Esophagus muscularis mucosa (tissue), 4 donors: ENCODE results near the gene CDC42EP1. TPM values are rescaled to one million over a fixed set of nuclear protein-coding genes. Genes with fewer than 3 reads are reported as not detected.
"Not testable (repeated sequence)": the region's sequence is repeated elsewhere in the genome, so short reads cannot be mapped to it uniquely, and the experiment has no call there.

Source experiments
- DNase-seq: peaks from one replicate; pipeline ENCODE4 v3.0.0-alpha.2; 2017; ENCODE audit errors: extremely low spot score
- H3K27ac ChIP-seq, 4 donors: fragments of 200-600 bp; sonication (generic); replicated peaks in 1 of 4; 1 replicate in 3 of 4; 2 replicates in 1 of 4; pipeline ENCODE4 v1.5.1; 2016 to 2019; ENCODE audit warnings: mild to moderate bottlenecking in 1 of 4
- H3K27me3 ChIP-seq, 4 donors: fragments of 200-600 bp; sonication (generic); one replicate each; pipeline versions ENCODE4 v1.5.1 to v1.6.0; 2016 to 2019
- H3K36me3 ChIP-seq, 4 donors: fragments of 200-600 bp; sonication (generic); one replicate each; pipeline ENCODE4 v1.5.1; 2016 to 2019
- H3K4me1 ChIP-seq, 4 donors: fragments of 200-600 bp; sonication (generic); one replicate each; pipeline ENCODE4 v1.5.1; 2016 to 2019
- H3K4me3 ChIP-seq, 4 donors: fragments of 200-600 bp; sonication (generic); 1 replicate in 2 of 4; 2 replicates in 2 of 4; pipeline ENCODE4 v1.5.1; 2016 to 2019; ENCODE audit warnings: mild to moderate bottlenecking in 4 of 4, moderate library complexity in 1 of 4
- H3K9me3 ChIP-seq, 4 donors: fragments of 200-600 bp; sonication (generic); 1 replicate in 3 of 4; 2 replicates in 1 of 4; pipeline ENCODE4 v1.5.1; 2016 to 2019
- EP300 ChIP-seq: sonication (generic); formaldehyde crosslinking; IDR thresholded peaks from one replicate; pipeline ENCODE4 v1.6.1; 2017; ENCODE audit warnings: antibody characterized with exemption
- POLR2A ChIP-seq: fragments of 450-650 bp; IDR thresholded peaks from one replicate; pipeline ENCODE4 v1.6.1; 2017; ENCODE audit warnings: antibody characterized with exemption, moderate library complexity, mild to moderate bottlenecking, low read depth
- POLR2AphosphoS5 ChIP-seq, 2 donors: sonication (generic); formaldehyde crosslinking; IDR thresholded peaks; one replicate each; pipeline ENCODE4 v1.6.1; 2017; ENCODE audit warnings: antibody characterized with exemption in 2 of 2
- WGBS: methylation state at CpG from one replicate; pipeline ENCODE4 v1.1.5; 2018; 5-methylcytosine and 5-hydroxymethylcytosine counted together
- intact Hi-C: fragments of 100-400 bp; cut with DNase I; formaldehyde crosslinking; loops from one replicate; pipeline ENCODE4 v1.15.1; 2023
- total RNA-seq, 4 donors: library from RNA; depleted of rRNA; stranded (reverse); fragments of >200 nt; gene quantifications; one replicate each; pipeline versions ENCODE4 v1.1.0 to v1.2.1, GENCODE V29; 2016
- TF ChIP-seq, protein P1 (sequence below), 3 experiments: fragments of 200-600 bp in 2 of 3; fragments of 450-650 bp in 1 of 3; sonication (generic) in 2 of 3; IDR thresholded peaks; one replicate each; pipeline ENCODE4 v1.5.1; 2017 to 2019; ENCODE audit warnings: antibody characterized with exemption in 3 of 3, mild to moderate bottlenecking in 2 of 3, moderate library complexity in 1 of 3

CDC42EP1 gene
- total RNA-seq, 4 donors from 2014 or later, result 19.9 to 38.1 (median 36.7) TPM

DNA sequence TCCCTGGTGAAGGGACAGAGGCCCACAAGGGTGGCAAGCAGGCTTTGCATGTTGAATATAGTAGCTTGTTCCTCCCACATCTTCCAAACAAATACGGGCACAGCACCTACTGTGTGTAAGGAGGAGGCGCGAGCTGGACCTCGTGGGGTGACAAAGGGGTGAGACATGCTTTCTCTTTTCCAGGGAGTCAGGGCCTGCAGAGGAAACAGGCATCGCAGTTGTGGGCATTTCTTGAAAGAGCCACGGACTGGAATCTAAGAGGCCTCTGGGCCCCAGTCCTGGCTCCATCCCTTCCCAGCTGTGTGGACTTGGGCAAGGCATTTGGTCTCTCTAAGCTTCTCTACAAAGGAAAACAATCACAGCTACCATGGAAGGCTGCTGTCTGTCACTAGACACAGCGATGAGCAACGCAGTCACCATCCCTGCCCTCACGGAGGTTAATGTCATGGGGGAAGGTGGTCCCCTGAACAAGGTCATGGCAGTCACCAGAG, 13.0 kb upstream of the CDC42EP1 start:
- peaks cover 54 to 65% (median 63%) of the 10 kb centered on the region in 4 donors for H3K4me1 ChIP-seq
- 63% methylated on average over 5 of the region's 9 CpGs for WGBS
- H3K27me3 ChIP-seq, result peaks cover 0 to 20% (median 0%) of the 10 kb centered on the region in 4 donors
- peak overlapping the region; percentile 81 to 90 (median 84) for H3K27ac ChIP-seq
- no peak overlapping the region for H3K4me3 ChIP-seq
- no peak for DNase-seq
- H3K9me3 ChIP-seq, result no peaks in the 10 kb centered on the region
- no peak for TF ChIP-seq POLR2AphosphoS5 (IDR thresholded peaks at IDR 0.05)
- TF ChIP-seq, protein P1, sequence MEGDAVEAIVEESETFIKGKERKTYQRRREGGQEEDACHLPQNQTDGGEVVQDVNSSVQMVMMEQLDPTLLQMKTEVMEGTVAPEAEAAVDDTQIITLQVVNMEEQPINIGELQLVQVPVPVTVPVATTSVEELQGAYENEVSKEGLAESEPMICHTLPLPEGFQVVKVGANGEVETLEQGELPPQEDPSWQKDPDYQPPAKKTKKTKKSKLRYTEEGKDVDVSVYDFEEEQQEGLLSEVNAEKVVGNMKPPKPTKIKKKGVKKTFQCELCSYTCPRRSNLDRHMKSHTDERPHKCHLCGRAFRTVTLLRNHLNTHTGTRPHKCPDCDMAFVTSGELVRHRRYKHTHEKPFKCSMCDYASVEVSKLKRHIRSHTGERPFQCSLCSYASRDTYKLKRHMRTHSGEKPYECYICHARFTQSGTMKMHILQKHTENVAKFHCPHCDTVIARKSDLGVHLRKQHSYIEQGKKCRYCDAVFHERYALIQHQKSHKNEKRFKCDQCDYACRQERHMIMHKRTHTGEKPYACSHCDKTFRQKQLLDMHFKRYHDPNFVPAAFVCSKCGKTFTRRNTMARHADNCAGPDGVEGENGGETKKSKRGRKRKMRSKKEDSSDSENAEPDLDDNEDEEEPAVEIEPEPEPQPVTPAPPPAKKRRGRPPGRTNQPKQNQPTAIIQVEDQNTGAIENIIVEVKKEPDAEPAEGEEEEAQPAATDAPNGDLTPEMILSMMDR (IDR thresholded peaks at IDR 0.05), result no peak
- no peak for TF ChIP-seq EP300
- TF ChIP-seq POLR2A, result no peak
- intact Hi-C loops, result no loop called here
- H3K36me3 ChIP-seq, result no peaks in the 10 kb centered on the region

DNA sequence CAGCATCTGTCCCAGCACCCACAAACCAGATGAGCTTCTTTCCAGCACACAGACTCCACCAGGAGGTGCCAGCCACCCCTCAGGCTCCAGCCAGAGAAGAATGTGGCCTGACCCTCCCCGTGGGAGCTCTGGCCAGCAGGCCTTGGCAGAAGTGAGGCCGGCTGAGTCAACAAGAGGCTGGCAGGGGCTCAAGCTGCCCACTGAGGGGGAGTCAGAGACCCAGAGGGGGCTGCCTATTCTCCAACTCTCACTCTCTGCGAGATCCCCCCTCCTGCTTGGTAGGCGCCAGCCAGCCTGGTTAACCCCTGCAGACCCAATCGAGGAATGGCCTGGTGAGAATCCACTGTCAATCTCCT, 10.6 kb upstream of the CDC42EP1 start:
- WGBS, result 7% methylated on average over 2 of the region's 5 CpGs
- Histone ChIP-seq H3K27ac (peak overlapping the region in 1 of 4 donors; percentile 52), H3K36me3 (no peaks in the 10 kb centered on the region), H3K4me3 (no peak overlapping the region), H3K27me3 (peaks cover 0 to 9% (median 0%) of the 10 kb centered on the region in 4 donors), H3K9me3 (no peaks in the 10 kb centered on the region), H3K4me1 (peaks cover 58 to 73% (median 70%) of the 10 kb centered on the region in 4 donors)
- TF ChIP-seq POLR2AphosphoS5 (IDR thresholded peaks at IDR 0.05) (peak in 1 of 2 donors; percentile 16), POLR2A (no peak)
- TF ChIP-seq, protein P1 (IDR thresholded peaks at IDR 0.05), result peak in 1 of 3 experiments; percentile 21
- no peak for DNase-seq
- intact Hi-C loops, result no loop called here

DNA sequence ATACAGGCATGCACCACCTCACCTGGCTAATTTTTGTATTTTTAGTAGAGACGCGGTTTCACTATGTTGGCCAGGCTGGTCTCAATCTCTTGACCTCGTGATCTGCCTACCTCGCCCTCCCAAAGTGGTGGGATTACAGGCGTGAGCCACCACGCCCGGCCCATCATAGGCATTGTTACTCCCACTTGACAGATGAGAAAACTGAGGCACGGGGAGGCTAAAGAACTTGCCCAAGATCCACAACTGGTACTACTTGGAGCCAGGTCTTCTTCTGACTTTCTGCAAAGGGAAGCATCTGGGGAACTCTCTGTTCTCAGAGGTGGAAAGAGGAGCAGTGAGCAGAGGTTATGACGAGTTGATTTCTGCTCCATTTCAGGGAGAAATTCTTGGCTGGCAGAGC, 9.4 kb upstream of the CDC42EP1 start:
- DNase-seq, H3K36me3 ChIP-seq, H3K9me3 ChIP-seq, intact Hi-C loops, H3K27me3 ChIP-seq, H3K4me3 ChIP-seq, H3K27ac ChIP-seq: not testable (repeated sequence)
- WGBS, result 83% methylated on average over 9 of the region's 9 CpGs
- peaks cover 48 to 60% (median 58%) of the 10 kb centered on the region in 4 donors for H3K4me1 ChIP-seq

DNA sequence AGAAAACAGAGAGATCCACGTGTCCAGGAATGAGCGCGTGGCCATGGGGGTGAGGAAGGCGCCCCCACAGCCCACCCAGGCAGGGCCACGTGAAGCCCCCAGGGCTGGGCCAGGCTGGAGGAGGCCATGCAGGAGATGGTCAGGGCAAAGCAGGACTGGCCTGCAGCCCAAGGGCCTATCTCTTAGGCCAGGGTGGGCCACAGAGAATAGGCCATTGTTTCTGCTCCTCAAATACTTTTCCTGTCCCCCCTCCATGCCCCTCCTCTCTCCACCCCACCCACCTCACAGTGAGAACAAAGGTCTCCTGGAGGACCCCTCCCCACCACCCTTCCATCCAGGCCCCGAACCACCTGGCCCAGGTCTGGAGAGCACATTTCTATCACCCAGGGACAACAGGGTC, 8.3 kb upstream of the CDC42EP1 start:
- intact Hi-C loops, result no loop called here
- WGBS, result 71% methylated on average over 5 of the region's 6 CpGs
- Histone ChIP-seq H3K9me3 (no peaks in the 10 kb centered on the region), H3K36me3 (no peaks in the 10 kb centered on the region), H3K27ac (peak overlapping the region; percentile 50 to 72 (median 70)), H3K27me3 (no peaks in the 10 kb centered on the region), H3K4me1 (peaks cover 44 to 54% (median 49%) of the 10 kb centered on the region in 4 donors), H3K4me3 (no peak overlapping the region)
- TF ChIP-seq POLR2AphosphoS5 (IDR thresholded peaks at IDR 0.05) (no peak), POLR2A (no peak), EP300 (no peak)
- TF ChIP-seq, protein P1 (IDR thresholded peaks at IDR 0.05), result no peak
- DNase-seq, result no peak

DNA sequence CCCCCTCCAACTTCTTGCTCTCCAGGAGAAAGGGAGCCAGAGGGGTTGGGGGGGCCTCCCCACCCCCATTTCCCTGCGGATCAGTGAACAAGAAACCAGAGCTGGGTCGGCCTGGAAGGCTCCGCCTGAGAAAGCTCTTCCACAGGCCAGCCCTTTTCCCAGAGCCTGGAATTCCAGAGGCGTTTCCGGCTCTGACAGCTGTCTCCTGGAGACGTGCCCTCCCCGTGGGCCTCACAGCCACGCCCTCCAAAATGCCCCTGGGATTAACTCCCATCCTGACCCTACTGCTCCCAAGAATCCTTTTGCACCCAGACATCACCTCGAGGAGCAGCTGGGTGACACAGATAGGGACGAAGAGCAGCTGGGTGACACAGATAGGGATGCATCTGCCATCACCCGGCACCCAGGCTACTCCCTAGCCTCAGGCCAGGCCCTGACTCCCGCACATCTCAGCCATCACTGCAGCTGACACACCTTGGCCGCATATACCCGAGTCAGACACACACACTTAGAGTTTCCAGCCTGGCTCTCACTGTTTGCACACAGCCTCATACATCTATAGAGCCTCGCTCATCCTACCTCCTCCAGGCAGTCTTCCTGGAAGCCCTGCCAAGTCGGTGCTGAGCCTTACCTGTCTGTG, 7.6 kb upstream of the CDC42EP1 start:
- Histone ChIP-seq H3K27me3 (no peaks in the 10 kb centered on the region), H3K4me3 (no peak overlapping the region), H3K36me3 (no peaks in the 10 kb centered on the region), H3K4me1 (peaks cover 42 to 51% (median 44%) of the 10 kb centered on the region in 4 donors), H3K9me3 (no peaks in the 10 kb centered on the region), H3K27ac (peak overlapping the region; percentile 50 to 72 (median 70))
- intact Hi-C loops, result no loop called here
- 52% methylated on average over 13 of the region's 16 CpGs for WGBS
- TF ChIP-seq EP300 (no peak), POLR2A (no peak), POLR2AphosphoS5 (IDR thresholded peaks at IDR 0.05) (no peak)
- TF ChIP-seq, protein P1 (IDR thresholded peaks at IDR 0.05), result no peak
- no peak for DNase-seq
